DMS53 treated with DMSO at 0.1 percent for 48 hours (cell line): ENCODE data around the gene FUCA1.
"Not testable (repeated sequence)": the region's sequence is repeated elsewhere in the genome, so short reads cannot be mapped to it uniquely, and the experiment has no call there.

Experiments used
- DNase-seq: peaks from one replicate; lab custom pipeline; 2025; ENCODE audit not compliant: unreplicated experiment; lab: John Stamatoyannopoulos, UW

The FUCA1 gene

DNA sequence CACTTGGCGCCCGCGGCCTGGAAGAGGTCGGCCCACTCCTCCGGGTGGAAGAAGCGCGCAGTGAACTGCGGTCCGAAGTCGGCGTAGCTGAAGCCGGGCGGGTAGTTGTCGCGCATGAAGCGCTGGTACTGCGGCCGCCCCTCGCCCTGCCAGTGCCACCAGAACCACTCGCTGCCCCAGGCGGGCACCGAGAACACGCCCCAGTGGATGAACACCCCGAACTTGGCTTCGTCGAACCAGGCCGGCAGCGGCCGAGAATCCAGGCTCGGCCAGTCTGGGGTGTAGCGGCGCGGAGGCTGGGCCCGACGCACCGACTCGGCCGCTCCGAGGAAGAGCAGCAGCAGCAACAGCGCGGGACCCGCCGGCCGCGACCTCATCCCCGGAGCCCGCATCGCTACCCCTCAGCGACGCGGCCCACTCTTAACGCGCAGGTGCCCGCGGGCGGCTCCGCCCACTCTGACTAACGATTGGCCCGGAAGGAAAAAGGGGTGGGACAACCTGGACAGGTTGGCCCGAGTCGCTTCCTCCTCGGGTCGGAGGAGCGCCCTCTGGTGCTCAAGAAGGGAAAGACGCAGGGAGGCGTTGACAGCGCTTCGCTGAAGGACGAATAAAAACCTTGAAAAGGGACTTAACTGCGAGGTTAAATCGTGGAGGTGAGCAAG lies at the start of gene FUCA1:
Gene FUCA1, minus strand, starts transcription at position 396 of the 662 bp plus-strand sequence. Its CDS starts 4 bp downstream, at position 392.
- peak; percentile 95 for DNase-seq

GRCh38 chr1:23916209-23917131 lies 48.4 kb upstream of the FUCA1 start:
- DNase-seq, result peak; percentile 56

DNA sequence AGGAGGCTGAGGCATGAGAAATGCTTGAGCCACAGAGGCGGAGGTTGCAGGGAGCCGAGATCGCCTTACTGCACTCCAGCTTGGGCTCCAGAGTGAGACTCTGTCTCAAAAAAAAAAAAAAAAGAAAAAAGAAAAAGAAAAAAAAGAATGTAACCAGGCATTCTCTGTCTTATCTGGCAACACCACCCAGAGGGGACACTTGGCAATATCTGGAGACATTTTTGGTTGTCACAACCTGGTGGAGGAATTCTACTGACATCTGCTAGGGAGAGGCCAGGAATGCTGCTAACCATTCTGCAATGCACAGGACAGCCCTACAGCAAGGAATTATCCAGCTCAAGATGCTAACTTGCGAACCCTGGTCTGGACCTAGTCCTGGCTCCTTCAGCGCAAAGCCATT lies 47.4 kb upstream of the FUCA1 start:
- DNase-seq, result no peak

DNA sequence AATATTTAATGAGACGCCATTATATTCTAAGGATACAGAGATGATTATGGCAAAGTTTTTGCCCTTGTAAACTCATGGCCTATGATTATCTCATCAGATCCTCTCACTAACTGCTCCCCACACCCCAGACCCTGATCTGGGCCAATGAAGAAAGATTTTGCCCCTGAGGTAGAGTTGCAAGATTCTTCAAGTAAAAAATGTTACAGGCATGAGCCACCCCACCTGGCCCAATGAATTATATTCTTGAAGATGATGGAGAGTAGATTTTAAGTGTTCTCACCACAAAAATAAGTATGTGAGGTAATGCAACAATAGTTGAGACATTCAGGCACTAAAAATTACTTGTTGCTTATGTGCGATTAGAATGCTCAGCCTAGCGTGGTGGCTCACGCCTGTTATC lies 46.8 kb upstream of the FUCA1 start:
- DNase-seq, result no peak

DNA sequence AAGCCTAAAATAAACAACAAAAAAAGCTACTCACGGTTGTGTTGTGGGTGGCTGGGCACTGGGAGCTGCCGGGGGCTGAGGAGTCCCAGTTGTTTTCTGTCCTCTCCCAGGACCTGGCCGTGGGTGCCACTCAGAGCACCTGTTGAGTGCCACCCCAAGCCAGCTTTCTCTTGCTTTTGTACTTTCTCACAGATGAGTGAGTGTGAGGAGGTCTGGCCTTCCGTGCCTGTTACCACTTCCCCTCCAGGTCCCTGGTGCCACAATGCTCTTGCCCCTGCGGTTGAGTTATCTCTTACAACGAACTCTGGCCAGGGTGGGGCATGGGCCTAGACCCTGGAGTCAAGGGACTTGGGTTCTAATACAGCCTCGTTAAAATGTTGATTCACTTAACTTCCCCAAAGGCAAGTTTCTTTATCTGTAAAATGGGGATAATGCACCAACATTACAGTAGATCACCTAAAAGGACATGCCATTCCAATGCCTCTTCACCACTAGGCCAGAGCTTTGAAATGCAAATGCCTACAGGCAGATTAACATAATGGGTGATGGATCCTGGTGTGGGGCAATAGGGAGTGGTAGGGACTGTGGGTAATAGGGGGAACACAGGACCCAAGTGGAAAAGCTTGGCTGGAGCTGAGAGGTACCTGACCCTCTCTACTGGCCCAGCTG lies 45.3 kb upstream of the FUCA1 start, which contains the start of gene CNR2:
Gene CNR2, minus strand, starts transcription at position 151 of the 669 bp plus-strand sequence. CDS start 37,745 bp downstream, outside the sequence.
- DNase-seq, result no peak

DNA sequence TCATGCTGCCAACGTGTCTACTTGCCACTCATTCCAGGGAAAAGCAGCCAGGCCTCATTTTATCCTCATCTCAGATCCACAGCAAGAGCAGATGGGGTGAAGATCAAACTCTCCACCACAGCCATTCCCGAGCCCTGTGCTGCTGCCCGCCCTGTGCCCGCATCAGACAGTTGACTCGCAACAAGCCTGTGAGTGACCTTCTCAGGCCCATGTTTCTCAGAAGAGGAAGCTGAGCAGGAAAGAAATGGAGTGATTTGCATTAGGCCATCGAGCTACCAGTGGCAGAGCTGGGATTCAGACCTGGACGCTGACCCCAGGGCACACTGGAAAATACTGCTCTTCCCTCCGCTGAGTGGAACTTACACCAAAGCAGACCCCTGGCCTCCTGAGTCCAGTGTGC lies 43.8 kb upstream of the FUCA1 start:
- no peak for DNase-seq

- DNase-seq, result no peak
Observed at GRCh38 chr1:23910553-23911246, 42.6 kb upstream of the FUCA1 start.

GRCh38 chr1:23910144-23910543 lies 42.1 kb upstream of the FUCA1 start:
- no peak for DNase-seq

GRCh38 chr1:23909412-23909811 lies 41.3 kb upstream of the FUCA1 start:
- DNase-seq, result no peak

DNA sequence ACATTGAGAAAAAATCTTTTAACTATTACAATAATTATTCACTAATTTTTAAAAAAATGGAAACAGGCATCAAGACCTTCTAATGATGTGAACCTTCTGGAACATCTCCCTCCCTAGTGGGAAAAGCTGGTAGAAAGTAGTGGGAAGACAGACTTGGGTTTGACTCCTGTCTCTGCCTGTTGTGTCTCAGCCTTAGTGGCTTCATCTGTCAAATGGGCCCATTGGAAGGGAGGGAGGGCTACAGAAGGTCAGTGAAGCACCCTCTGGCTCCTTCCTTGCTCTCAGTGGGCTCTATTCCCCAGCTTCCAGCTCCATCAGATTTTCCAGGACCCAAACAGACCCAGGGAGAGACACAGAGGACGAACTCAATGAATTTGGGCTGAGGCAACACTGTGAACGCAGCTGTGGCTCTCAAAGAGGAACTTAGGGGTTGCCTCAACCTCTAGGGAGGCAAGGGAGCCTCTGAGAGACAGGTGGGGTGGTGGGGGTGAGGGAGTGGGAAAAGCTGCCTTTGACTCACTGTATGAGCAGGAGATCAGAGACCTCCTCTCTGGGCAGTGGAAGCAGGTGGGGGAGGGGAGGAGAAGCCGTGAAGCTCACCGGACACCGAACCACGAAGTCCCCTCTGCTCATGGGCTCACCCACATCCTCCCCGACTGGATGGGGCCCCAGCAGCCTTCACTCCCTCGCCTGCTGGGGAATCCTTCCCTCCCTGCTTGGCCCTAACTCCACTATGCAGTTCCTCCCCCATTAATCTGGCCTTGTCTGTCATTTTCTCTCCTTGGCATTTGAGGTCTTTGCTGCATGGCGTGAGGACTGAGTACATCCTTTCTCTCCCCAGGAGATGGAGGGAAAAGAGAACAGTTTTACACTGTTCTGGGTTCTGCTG lies 40.6 kb upstream of the FUCA1 start:
- DNase-seq, result no peak

GRCh38 chr1:23906731-23907130 lies 38.6 kb upstream of the FUCA1 start:
- no peak for DNase-seq

- DNase-seq, result no peak
Observed at GRCh38 chr1:23905461-23906025, 37.5 kb upstream of the FUCA1 start.

DNA sequence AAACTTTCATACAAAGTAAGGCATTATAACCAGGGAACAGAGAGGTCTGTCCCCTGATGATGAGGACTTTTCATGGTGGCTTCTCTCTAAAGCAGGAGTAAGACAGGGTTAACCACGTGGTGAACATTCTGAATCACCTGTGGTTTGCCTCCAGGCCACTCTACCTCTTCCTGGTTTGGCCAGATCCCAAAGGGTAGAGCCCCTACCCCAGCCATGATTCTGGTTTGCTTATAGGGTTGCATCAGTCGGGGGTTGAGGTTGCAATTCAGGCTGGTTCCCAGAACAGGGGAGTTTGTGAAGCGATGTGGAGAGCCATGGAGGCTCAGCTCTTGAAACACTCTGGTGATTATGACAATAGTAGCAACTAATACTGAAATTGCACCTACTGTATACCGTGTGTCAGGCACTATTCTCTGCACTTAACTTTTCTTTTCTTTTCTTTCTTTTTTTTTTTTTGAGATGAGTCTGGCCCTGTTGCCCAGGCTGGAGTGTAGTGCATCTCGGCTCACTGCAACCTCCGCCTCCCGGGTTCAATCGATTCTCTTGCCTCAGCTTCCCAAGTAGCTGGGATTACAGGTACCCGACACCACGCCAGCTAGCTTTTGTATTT lies 36.8 kb upstream of the FUCA1 start:
- DNase-seq, result no peak

DNA sequence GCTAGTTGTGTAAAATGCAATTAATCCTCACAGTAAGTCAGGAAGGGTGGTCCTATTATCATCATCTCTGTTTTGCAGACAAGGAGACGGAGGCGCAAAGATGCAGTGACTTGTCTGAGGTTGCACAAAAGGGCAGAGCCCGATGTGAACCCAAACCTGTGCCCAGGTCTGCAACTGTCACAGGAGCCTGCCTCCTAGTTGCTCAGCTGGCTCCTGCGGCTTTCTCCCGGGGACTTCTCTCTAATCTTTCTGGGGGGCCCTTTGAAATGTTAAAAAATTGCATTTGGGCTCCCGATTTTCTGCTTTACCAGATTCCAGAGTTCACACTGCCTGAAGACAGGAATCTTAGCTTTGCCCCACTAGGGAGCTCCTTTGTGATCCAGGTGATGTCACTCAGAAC lies 35.7 kb upstream of the FUCA1 start:
- no peak for DNase-seq

GRCh38 chr1:23902321-23903278 lies 34.5 kb upstream of the FUCA1 start:
- DNase-seq, result no peak

GRCh38 chr1:23900017-23900416 lies 31.9 kb upstream of the FUCA1 start:
- DNase-seq, result not testable (repeated sequence)

- DNase-seq, result no peak
Observed at GRCh38 chr1:23899070-23899469, 31.0 kb upstream of the FUCA1 start.

GRCh38 chr1:23897083-23897482 lies 29.0 kb upstream of the FUCA1 start:
- no peak for DNase-seq
